ENCODE results near the gene TRPM3. TPM values are rescaled to one million over a fixed set of nuclear protein-coding genes. Genes with fewer than 3 reads are reported as not detected.

The TRPM3 gene
- total RNA-seq, 1 experiment from 2014 or later, result not detected

DNA sequence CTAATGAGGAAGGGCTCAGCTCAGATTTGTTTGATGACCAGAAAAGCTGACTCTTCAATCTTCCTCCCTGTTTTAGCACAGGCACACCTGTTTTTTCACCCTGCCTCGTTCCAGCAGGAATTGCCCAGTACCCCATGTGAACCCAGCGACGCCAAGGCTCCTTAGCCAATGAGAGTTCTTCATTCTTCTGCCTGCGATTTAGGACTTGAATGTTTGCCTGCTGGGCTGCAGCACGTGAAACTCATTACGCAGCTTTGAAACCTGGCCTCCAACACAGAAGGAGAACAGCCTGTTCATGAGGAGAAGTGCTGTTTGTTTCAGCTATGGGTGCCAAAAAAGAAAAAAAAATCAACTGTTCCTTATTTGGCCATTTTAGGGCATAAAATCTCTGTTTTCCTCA, 315.5 kb downstream of the TRPM3 start:
- Histone ChIP-seq H3K27me3 (ENCODE audit: control insufficient read depth, insufficient read depth, low read length) (no peaks in the 10 kb centered on the region), H3K4me3 (ENCODE audit: low read depth in 2 of 2, low read length in 2 of 2) (no peak overlapping the region), H3K9me3 (ENCODE audit: control insufficient read depth, insufficient read depth, low read depth, low read length) (no peaks in the 10 kb centered on the region), H3K4me1 (ENCODE audit: control insufficient read depth, insufficient read depth, low read length) (no peaks in the 10 kb centered on the region), H3K27ac (ENCODE audit: low read length) (no peak overlapping the region), H3K36me3 (ENCODE audit: control insufficient read depth, insufficient read depth, low read length) (no peaks in the 10 kb centered on the region)
- ATAC-seq (no peak), DNase-seq (ENCODE audit: low read depth, low spot score) (no peak)
- intact Hi-C loops (cut with micrococcal nuclease; ENCODE audit: unreplicated experiment), result no loop called here
- BruUV-seq (replicated peaks), result no TSS peak
- in situ Hi-C loops (cut with HindIII; ENCODE audit: low pct_unique_long_range_greater_than_20kb, low sequenced_read_pairs), result no loop called here
- ChIA-PET POLR2A (no interaction called here), CTCF (no interaction called here)
- TF ChIP-seq, protein P1, sequence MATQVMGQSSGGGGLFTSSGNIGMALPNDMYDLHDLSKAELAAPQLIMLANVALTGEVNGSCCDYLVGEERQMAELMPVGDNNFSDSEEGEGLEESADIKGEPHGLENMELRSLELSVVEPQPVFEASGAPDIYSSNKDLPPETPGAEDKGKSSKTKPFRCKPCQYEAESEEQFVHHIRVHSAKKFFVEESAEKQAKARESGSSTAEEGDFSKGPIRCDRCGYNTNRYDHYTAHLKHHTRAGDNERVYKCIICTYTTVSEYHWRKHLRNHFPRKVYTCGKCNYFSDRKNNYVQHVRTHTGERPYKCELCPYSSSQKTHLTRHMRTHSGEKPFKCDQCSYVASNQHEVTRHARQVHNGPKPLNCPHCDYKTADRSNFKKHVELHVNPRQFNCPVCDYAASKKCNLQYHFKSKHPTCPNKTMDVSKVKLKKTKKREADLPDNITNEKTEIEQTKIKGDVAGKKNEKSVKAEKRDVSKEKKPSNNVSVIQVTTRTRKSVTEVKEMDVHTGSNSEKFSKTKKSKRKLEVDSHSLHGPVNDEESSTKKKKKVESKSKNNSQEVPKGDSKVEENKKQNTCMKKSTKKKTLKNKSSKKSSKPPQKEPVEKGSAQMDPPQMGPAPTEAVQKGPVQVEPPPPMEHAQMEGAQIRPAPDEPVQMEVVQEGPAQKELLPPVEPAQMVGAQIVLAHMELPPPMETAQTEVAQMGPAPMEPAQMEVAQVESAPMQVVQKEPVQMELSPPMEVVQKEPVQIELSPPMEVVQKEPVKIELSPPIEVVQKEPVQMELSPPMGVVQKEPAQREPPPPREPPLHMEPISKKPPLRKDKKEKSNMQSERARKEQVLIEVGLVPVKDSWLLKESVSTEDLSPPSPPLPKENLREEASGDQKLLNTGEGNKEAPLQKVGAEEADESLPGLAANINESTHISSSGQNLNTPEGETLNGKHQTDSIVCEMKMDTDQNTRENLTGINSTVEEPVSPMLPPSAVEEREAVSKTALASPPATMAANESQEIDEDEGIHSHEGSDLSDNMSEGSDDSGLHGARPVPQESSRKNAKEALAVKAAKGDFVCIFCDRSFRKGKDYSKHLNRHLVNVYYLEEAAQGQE (IDR thresholded peaks at IDR 0.05; ENCODE audit: insufficient read depth in 1 of 2, low read depth in 2 of 2, low read length in 1 of 2), result no peak
- TF ChIP-seq SIN3A (IDR thresholded peaks at IDR 0.05; ENCODE audit: borderline replicate concordance, insufficient read depth, low read depth, low read length) (no peak), TCF7L2 (IDR thresholded peaks at IDR 0.05; ENCODE audit: low read depth, low read length) (no peak), POLR2AphosphoS5 (IDR thresholded peaks at IDR 0.05; ENCODE audit: low read depth, low read length) (no peak)
- TF ChIP-seq, protein P2, sequence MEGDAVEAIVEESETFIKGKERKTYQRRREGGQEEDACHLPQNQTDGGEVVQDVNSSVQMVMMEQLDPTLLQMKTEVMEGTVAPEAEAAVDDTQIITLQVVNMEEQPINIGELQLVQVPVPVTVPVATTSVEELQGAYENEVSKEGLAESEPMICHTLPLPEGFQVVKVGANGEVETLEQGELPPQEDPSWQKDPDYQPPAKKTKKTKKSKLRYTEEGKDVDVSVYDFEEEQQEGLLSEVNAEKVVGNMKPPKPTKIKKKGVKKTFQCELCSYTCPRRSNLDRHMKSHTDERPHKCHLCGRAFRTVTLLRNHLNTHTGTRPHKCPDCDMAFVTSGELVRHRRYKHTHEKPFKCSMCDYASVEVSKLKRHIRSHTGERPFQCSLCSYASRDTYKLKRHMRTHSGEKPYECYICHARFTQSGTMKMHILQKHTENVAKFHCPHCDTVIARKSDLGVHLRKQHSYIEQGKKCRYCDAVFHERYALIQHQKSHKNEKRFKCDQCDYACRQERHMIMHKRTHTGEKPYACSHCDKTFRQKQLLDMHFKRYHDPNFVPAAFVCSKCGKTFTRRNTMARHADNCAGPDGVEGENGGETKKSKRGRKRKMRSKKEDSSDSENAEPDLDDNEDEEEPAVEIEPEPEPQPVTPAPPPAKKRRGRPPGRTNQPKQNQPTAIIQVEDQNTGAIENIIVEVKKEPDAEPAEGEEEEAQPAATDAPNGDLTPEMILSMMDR (IDR thresholded peaks at IDR 0.05), result no peak

DNA sequence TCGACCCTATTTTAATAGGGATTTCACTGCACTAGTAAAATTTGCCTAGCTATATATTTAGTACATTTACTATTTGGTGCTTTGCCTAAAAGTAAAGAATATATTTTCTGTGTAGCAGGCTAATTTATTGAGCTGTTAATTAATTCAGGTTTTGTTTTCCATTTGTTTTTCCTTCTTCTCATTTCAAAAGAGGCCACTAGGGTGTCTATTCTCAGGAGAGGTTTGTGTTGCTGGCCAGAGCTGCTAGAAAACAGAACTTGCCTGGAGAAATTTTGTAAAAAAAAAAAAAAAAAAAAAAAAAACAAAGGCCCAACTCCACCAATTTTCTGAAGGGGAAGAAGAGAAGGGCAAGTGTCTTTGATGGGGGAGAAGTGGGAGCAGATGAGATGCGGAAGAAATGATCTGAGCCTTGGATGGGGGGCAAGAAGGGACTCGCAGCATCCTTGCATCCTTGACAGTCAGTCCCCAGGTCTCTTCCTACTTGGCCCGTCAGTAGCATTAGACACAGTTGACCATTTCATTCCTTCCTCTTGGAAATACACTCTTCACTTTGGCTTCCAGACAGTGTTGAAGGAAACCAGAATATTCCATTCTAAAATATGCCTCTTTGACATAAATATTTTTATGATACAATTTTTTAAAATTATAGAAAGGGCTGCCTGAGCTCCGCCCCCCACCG, 318.5 kb downstream of the TRPM3 start:
- ChIA-PET CTCF (no interaction called here), POLR2A (no interaction called here)
- H3K4me3 ChIP-seq (ENCODE audit: low read depth in 2 of 2, low read length in 2 of 2), result no peak overlapping the region
- intact Hi-C loops (cut with micrococcal nuclease; ENCODE audit: unreplicated experiment), result no loop called here
- ATAC-seq (no peak), DNase-seq (ENCODE audit: low read depth, low spot score) (no peak)
- no TSS peak for BruUV-seq (replicated peaks)
- H3K27ac ChIP-seq (ENCODE audit: low read length), result no peak overlapping the region
- TF ChIP-seq, protein P1 (IDR thresholded peaks at IDR 0.05; ENCODE audit: insufficient read depth in 1 of 2, low read depth in 2 of 2, low read length in 1 of 2), result no peak
- no peak for TF ChIP-seq SIN3A (IDR thresholded peaks at IDR 0.05; ENCODE audit: borderline replicate concordance, insufficient read depth, low read depth, low read length)
- TF ChIP-seq, protein P2 (IDR thresholded peaks at IDR 0.05), result no peak
- H3K36me3 ChIP-seq (ENCODE audit: control insufficient read depth, insufficient read depth, low read length), result no peaks in the 10 kb centered on the region
- no peaks in the 10 kb centered on the region for H3K9me3 ChIP-seq (ENCODE audit: control insufficient read depth, insufficient read depth, low read depth, low read length)
- no peaks in the 10 kb centered on the region for H3K4me1 ChIP-seq (ENCODE audit: control insufficient read depth, insufficient read depth, low read length)
- no peaks in the 10 kb centered on the region for H3K27me3 ChIP-seq (ENCODE audit: control insufficient read depth, insufficient read depth, low read length)
- in situ Hi-C loops (cut with HindIII; ENCODE audit: low pct_unique_long_range_greater_than_20kb, low sequenced_read_pairs), result no loop called here

Data from Panc1 (cell line).